IPS-15b (cell line): ENCODE data around the gene RAC3.

Experiments used
- H3K27me3 ChIP-seq: one replicate; pipeline ENCODE4 v1.6.1; 2013; ENCODE audit warnings: low read length; ENCODE audit not compliant: control insufficient read depth, insufficient read depth
- H3K36me3 ChIP-seq: one replicate; pipeline ENCODE4 v1.6.1; 2013; ENCODE audit warnings: low read length; ENCODE audit not compliant: control insufficient read depth, insufficient read depth
- H3K4me1 ChIP-seq: one replicate; pipeline ENCODE4 v1.6.1; 2013; ENCODE audit warnings: mild to moderate bottlenecking, low read length; ENCODE audit not compliant: control insufficient read depth, insufficient read depth
- H3K4me3 ChIP-seq: one replicate; pipeline ENCODE4 v1.5.1; 2013; ENCODE audit warnings: low read depth, low read length
- H3K9ac ChIP-seq: one replicate; pipeline ENCODE4 v1.6.1; 2013; ENCODE audit warnings: low read depth, mild to moderate bottlenecking, low read length
- H3K9me3 ChIP-seq: one replicate; pipeline ENCODE4 v1.6.1; 2013; ENCODE audit warnings: mild to moderate bottlenecking, low read length; ENCODE audit not compliant: control insufficient read depth, insufficient read depth

The RAC3 gene

DNA sequence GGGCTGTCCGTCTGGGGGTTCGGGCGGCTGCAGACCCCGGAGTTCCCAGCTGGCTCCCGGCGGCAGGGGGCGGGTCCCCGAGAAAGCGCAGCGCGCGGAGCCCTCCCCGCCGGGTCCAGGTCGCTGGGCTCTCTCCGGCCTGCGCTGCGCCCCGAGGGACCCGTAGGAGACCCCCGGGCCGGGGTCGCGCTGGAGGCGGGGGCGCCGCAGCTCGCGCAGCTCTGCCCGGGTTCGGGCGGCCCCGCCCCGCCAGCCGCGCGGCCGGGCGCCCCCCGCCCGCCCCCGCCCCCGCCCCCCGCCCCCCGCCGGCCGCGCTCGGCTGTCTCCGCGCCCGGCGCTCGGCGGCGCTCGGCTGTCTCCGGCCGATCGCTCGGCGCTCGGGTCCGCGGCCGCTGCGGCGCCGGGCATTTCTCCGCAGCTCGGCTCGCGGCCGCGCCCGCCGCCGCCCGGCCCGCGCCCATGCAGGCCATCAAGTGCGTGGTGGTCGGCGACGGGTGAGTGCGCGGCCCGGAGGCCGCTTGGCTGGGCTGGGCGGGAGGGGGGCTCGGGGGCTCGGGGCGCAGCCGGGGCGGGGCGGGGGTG lies at the start of gene RAC3:
RAC3 (plus strand) TSS at position 376 of the 582 bp plus-strand sequence; CDS start at position 460, 84 bp downstream.
- H3K4me3 ChIP-seq: peak within 1 kb of the TSS; percentile 64
- no peaks in the 10 kb centered on the region for H3K9me3 ChIP-seq
- peaks cover 14% of the 10 kb centered on the region for H3K36me3 ChIP-seq
- no peaks in the 10 kb centered on the region for H3K4me1 ChIP-seq
- H3K27me3 ChIP-seq: no peaks in the 10 kb centered on the region
- peak within 1 kb of the TSS; percentile 62 for H3K9ac ChIP-seq

DNA sequence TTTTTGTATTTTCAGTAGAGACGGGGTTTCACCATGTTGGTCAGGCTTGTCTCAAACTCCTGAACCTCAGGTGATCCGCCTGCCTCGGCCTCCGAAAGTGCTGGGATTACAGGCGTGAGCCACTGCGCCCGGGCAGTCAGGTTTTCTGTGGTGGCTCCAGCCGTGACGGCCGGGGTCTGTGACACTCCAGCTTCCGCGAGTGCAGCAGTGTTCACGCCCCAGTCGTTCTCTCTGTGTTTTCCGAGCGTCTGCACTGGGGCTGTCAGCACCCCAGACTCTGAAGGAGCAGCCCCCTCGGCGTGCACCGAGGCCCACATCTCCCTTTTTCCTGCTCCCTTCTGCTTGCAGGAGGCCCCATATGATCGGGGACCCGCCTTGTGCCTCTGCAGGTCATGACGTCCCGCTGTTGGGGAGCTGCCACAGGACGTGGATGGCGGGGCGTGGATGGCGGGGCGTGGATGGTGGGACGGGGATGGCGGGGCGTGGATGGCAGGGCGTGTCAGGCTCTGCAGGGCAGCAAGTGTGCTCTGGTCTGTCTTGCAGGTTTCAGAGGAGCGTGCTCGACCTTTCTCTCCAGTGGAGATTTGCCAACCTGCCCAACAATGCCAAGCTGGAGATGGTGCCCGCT lies 48.4 kb upstream of the RAC3 start:
- peaks cover 27% of the 10 kb centered on the region for H3K36me3 ChIP-seq
- no peak overlapping the region for H3K9ac ChIP-seq
- no peaks in the 10 kb centered on the region for H3K27me3 ChIP-seq
- H3K4me1 ChIP-seq: peaks cover 2% of the 10 kb centered on the region
- H3K4me3 ChIP-seq: no peak overlapping the region
- no peaks in the 10 kb centered on the region for H3K9me3 ChIP-seq

DNA sequence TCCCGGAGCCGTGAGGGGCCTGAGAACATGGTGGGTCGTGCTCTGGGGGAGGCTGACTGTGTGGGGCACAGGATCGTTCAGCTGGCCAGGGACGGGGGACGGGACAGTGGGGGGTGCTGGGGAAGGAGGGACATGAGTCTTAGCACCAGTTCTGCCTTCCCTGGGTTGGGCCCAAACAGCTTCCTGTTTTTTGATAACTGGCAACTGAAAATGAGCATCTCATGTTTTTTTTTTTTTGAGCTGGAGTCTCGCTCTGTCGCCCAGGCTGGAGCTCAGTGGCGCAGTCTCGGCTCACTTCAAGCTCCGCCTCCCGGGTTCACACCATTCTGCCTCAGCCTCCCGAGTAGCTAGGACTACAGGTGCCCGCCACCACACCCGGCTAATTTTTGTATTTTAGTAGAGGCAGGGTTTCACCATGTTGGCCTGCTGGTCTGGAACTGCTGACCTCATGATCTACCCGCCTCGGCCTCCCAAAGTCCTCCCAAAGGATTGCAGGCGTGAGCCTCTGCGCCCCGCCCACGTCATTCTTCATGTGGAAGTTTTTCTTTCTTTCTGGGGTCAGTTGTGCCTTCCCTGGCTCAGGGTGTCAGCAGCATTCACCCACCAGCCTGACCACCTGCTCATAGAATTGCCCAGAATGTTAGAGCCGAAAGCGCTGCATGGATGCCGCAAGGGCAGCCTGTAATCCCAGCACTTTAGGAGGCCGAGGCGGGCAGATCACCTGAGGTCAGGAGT lies 47.7 kb upstream of the RAC3 start:
- no peaks in the 10 kb centered on the region for H3K9me3 ChIP-seq
- no peaks in the 10 kb centered on the region for H3K27me3 ChIP-seq
- peaks cover 27% of the 10 kb centered on the region for H3K36me3 ChIP-seq
- peaks cover under 1% of the 10 kb centered on the region for H3K4me1 ChIP-seq
- H3K9ac ChIP-seq: no peak overlapping the region
- no peak overlapping the region for H3K4me3 ChIP-seq

DNA sequence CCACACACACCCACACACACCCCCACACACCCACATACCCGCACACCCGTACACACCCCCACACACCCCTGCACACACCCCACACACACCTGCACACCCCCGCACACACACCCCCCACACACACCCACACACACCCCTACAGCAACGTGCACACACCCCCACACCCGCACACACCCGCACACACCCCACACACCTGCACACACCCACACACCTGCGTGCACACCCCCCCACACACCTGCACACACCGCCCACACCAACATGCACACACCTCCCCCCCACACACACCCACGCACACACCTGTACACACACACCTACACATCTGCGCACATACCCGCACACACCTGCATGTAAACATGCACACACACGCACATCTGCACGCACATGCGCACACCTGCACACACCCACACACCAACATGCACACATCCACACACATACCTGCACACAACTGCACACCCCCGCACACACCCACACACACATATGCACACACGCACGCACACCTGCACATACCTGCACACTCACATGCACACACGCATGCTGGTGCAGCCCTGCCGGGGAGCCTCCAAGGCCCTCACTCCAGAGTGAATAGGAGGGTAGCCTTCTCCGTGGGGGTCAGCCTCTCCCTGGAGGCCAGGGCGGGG lies 46.6 kb upstream of the RAC3 start:
- Histone ChIP-seq H3K27me3 (no peaks in the 10 kb centered on the region), H3K9me3 (no peaks in the 10 kb centered on the region), H3K4me3 (no peak overlapping the region), H3K4me1 (no peaks in the 10 kb centered on the region), H3K36me3 (peaks cover 27% of the 10 kb centered on the region), H3K9ac (no peak overlapping the region)

DNA sequence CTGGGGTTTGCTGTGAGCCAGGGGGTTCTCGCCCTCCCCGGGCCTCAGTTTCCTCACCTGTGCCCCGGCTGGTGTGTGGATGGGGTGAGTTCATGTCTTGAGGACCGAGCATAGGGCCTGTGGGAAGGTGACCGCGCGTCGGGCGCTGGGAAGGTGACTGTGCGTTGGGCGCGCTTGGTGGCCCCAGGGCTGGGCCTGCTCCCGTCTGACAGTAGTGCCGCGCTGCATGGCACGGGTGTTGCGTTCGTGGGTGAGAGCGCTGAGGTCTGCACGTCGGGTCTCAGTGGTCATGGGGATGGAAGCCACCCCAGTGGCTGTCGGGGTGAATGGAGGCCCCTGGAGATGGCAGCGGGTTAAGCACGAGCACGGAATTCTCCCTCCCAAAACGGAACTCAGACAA lies 44.9 kb upstream of the RAC3 start:
- Histone ChIP-seq H3K36me3 (peaks cover 27% of the 10 kb centered on the region), H3K27me3 (no peaks in the 10 kb centered on the region), H3K4me3 (no peak overlapping the region)

DNA sequence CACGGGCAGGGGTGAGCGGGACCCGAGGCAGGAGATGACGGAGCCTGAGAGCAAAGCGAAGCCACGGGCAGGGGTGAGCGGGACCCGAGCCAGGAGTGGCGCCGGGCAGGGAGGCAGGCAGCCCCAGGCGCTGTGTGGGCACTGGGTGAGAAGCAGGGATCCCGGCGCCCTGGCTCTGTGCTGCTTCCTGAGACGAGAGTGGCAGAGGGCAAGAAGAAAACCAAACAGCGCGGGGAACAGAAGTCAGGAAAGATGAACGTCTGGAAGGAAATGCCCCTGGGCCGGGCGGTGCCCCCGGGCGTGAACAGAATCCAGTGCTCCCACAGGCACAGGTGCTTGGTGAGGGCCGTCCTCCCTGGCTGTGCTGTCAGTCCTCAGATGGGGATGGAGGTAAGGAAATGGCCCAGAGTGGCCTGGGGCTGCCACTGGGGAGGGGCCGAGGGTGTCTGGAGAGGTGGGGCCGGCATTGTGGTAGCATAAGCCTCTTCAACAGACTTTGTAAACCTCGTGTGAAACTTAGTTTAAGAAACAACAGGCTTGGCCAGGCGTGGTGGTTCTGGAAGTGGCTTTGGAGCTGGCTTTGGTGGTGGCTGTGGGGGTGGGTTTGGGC lies 44.2 kb upstream of the RAC3 start:
- Histone ChIP-seq H3K9ac (no peak overlapping the region), H3K9me3 (no peaks in the 10 kb centered on the region), H3K36me3 (peaks cover 27% of the 10 kb centered on the region)

More for the DNA sequence above, 44.9 kb upstream of the RAC3 start:
- Histone ChIP-seq H3K9me3 (no peaks in the 10 kb centered on the region), H3K9ac (no peak overlapping the region), H3K4me1 (no peaks in the 10 kb centered on the region)

DNA sequence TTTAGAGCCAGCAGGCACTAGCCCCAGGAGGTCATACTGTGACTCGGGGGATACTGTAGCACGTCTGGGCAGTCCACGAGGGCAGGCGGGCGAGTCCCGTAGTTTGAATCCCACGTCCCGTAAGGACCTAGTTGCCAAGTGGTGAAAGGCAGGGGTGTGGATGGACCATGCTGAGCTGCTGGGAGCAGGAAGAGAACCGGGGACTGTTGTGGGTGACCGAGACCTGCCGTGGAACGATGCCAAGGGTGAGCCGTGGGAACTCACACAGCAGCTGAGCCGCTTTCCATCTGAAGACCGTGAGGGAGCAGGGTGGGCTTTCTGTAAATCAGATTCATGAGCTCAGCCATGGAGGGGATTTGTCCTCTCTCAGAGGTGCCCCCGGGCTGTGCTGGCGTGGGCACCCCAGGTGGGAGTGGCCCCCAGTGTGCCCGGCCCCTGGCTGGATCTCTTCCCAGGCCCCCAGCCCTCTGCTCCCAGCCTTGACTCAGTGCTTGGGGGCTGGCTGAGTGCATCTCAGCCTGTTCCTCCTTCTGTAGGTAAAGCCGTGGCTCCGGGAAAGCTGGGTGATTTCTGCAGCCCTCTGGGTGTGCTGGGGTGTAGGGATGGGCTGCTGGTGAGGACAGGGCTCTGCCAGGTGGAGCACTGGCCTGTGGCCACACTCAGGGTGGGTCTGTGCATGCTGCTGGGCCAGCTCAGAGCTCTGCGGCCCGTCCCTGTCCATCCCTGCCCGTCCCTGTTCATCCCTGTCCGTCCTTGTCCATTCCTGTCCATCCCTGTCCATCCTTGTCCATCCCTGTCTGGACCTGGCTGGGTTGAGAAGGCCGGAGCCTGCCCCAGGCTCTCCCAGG lies 40.4 kb upstream of the RAC3 start:
- no peaks in the 10 kb centered on the region for H3K4me1 ChIP-seq
- no peak overlapping the region for H3K4me3 ChIP-seq
- H3K27me3 ChIP-seq: no peaks in the 10 kb centered on the region
- peaks cover 4% of the 10 kb centered on the region for H3K36me3 ChIP-seq
- H3K9me3 ChIP-seq: no peaks in the 10 kb centered on the region
- peak overlapping the region; percentile 47 for H3K9ac ChIP-seq

More for the DNA sequence above, 44.2 kb upstream of the RAC3 start:
- H3K4me3 ChIP-seq: no peak overlapping the region
- H3K27me3 ChIP-seq: no peaks in the 10 kb centered on the region
- no peaks in the 10 kb centered on the region for H3K4me1 ChIP-seq

DNA sequence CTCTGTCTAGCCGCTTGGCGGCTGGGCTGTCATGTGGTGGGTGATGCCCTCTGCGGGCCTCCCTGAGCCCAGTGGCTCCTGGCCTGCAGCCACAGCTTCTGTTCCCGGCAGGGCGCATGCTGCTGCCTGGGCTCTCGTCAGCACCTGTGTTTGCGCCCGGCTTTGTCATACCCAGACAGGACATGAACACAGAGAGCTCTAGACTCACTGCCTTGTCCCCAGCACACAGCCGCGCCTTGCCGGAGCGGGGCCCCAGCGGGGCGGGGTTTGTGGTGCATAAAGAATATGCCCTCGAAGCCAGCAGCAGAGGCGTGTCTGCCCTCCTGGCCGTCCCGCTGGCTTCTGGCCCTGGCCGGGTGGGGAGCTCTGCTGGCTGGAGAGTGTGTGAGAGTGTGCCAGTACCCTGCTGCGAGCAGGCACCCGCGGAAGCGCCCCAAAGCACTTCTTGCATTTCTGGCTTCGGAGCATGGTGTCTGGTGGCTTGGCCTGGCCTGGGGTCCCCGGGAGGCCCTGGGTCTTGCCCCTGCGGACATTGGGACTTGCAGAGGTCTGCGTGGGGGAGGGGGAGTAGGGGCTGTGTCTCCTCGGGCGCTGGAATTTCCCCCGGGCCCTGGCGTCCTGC lies 39.7 kb upstream of the RAC3 start:
- Histone ChIP-seq H3K9ac (peak overlapping the region; percentile 47), H3K27me3 (no peaks in the 10 kb centered on the region), H3K4me1 (no peaks in the 10 kb centered on the region), H3K36me3 (peaks cover 5% of the 10 kb centered on the region), H3K9me3 (no peaks in the 10 kb centered on the region), H3K4me3 (no peak overlapping the region)

DNA sequence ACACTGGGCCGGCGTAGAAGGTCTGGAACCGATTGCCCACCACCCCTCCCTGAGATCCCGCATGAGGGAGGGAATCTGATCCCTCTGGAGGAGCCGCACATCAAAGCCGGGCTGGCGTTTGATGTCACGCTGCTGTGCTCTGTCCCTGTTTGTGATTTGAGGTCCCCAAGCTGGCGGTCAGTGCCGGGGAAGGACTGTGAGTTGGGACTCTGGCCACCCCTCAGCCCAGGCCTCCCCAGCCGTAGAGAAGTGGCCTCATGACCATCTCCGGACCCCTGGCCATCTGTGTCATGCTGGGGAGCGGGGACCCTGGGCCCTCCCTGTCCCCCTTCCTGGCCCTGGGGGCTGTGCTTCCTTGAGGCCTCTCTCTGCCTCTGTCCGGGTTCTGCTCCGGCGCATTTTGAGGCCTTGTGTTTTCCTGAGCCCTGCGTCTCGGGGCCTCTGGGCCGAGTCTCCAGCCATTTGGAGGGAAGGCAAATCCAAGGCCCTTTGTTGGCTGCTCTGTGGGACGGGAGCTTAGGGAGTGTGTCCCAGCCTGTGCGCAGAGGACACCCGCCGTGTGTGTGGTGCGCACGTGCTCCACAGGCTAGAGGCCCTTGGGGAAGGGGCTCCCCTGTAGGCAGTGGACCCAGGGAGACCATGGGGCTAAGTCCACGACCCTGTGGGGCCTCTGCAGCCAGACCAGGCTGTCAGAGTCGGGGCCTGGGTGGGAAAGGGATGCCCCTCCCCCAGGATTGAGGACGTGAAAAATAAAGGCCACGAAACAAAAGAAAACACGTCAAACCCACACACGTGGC lies 39.0 kb upstream of the RAC3 start:
- Histone ChIP-seq H3K9ac (peak overlapping the region; percentile 47), H3K4me3 (no peak overlapping the region), H3K9me3 (no peaks in the 10 kb centered on the region), H3K36me3 (peaks cover 5% of the 10 kb centered on the region), H3K4me1 (no peaks in the 10 kb centered on the region), H3K27me3 (no peaks in the 10 kb centered on the region)
